ENCODE measurements around the gene CASK. TPM values are rescaled to one million over a fixed set of nuclear protein-coding genes. Genes with fewer than 3 reads are reported as not detected.
A peak's percentile ranks its signal among the peaks of the same experiment; 100 is the strongest.

CASK gene
- total RNA-seq, 2 donors from 2014 or later, result 22.3 to 27.4 TPM

DNA sequence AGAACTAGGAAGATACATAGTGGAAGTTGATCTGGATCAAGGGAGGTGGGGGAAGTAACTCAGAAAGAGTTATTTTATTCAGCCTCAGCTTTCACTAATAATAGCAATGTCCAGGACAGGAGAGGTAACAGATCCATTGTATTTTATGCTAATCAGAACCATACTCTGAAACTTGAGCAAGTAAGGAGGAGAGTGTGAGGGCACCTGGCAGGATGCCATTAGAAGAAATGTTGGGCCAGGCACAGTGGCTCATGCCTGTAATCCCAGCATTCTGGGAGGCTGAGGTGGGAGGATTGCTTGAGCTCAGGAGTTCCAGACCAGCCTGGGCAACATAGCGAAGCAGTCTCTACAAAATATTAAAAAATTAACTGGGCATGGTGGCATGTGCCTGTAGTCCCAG is 218.3 kb downstream of the CASK start:
- Histone ChIP-seq H3K36me3 (replicated peaks in 1 of 2; ENCODE audit: insufficient read depth in 1 of 2, low read depth in 2 of 2) (no peaks in the 10 kb centered on the region), H3K4me3 (no peak overlapping the region), H3K4me1 (no peaks in the 10 kb centered on the region), H3K27me3 (no peaks in the 10 kb centered on the region), H3K9me3 (no peaks in the 10 kb centered on the region), H3K27ac (peak overlapping the region in 1 of 4 donors; percentile 44)
- WGBS, 2 donors, result 100% methylated on average over 1 of the region's 1 CpG
- no peak for TF ChIP-seq CTCF (IDR thresholded peaks at IDR 0.05)
- no peak for TF ChIP-seq POLR2A (IDR thresholded peaks at IDR 0.05)
- no peak for ATAC-seq
- intact Hi-C loops (cut with DNase I), result no loop called here
- DNase-seq, result no peak

GRCh38 chrX:41703574-41704029 is 219.8 kb downstream of the CASK start:
- no peak for TF ChIP-seq POLR2A (IDR thresholded peaks at IDR 0.05)
- no peak for TF ChIP-seq CTCF (IDR thresholded peaks at IDR 0.05)
- no peaks in the 10 kb centered on the region for H3K9me3 ChIP-seq
- H3K27me3 ChIP-seq, result no peaks in the 10 kb centered on the region
- H3K4me3 ChIP-seq, result no peak overlapping the region
- H3K36me3 ChIP-seq (replicated peaks in 1 of 2; ENCODE audit: insufficient read depth in 1 of 2, low read depth in 2 of 2), result no peaks in the 10 kb centered on the region
- intact Hi-C loops (cut with DNase I), result no loop called here
- ATAC-seq (no peak), DNase-seq (no peak)
- no peak overlapping the region for H3K27ac ChIP-seq
- no peaks in the 10 kb centered on the region for H3K4me1 ChIP-seq

DNA sequence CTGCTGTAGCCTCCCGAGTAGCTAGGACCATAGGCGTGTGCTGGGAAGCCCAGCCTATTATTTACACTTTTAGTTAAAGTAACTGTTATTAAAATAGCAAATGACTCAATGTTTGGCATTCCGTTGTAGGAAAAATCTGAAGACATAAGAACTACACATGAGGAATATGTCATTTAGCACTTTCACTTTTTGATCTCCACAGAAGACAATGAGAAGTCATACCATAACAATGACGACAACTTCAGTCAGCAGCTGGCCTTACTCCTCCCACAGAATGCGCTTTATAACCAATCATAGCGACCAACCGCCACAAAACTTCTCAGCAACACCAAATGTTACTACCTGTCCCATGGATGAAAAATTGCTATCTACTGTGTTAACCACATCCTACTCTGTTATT is 227.9 kb downstream of the CASK start:
- Histone ChIP-seq H3K9me3 (no peaks in the 10 kb centered on the region), H3K36me3 (replicated peaks in 1 of 2; ENCODE audit: insufficient read depth in 1 of 2, low read depth in 2 of 2) (no peaks in the 10 kb centered on the region), H3K4me1 (no peaks in the 10 kb centered on the region), H3K4me3 (no peak overlapping the region), H3K27ac (no peak overlapping the region), H3K27me3 (no peaks in the 10 kb centered on the region)
- DNase-seq (no peak), ATAC-seq (no peak)
- 83 to 93% methylated on average over 4 to 7 of the region's 7 CpGs for WGBS, 2 donors
- TF ChIP-seq POLR2A (IDR thresholded peaks at IDR 0.05) (no peak), CTCF (IDR thresholded peaks at IDR 0.05) (no peak)
- intact Hi-C loops (cut with DNase I), result no loop called here

- no peaks in the 10 kb centered on the region for H3K27me3 ChIP-seq
- no peaks in the 10 kb centered on the region for H3K4me1 ChIP-seq
- no peak for ATAC-seq
- WGBS, 2 donors, result 88 to 92% methylated on average over 3 of the region's 3 CpGs
- H3K4me3 ChIP-seq, result no peak overlapping the region
- no peak overlapping the region for H3K27ac ChIP-seq
- DNase-seq, result no peak
- H3K9me3 ChIP-seq, result no peaks in the 10 kb centered on the region
- intact Hi-C loops (cut with DNase I), result no loop called here
- no peaks in the 10 kb centered on the region for H3K36me3 ChIP-seq (replicated peaks in 1 of 2; ENCODE audit: insufficient read depth in 1 of 2, low read depth in 2 of 2)
- TF ChIP-seq CTCF (IDR thresholded peaks at IDR 0.05), result no peak
- no peak for TF ChIP-seq POLR2A (IDR thresholded peaks at IDR 0.05)
Observed at GRCh38 chrX:41693024-41693423, 230.3 kb downstream of the CASK start.

- Histone ChIP-seq H3K36me3 (replicated peaks in 1 of 2; ENCODE audit: insufficient read depth in 1 of 2, low read depth in 2 of 2) (no peaks in the 10 kb centered on the region), H3K27me3 (no peaks in the 10 kb centered on the region), H3K4me1 (no peaks in the 10 kb centered on the region), H3K9me3 (no peaks in the 10 kb centered on the region), H3K27ac (no peak overlapping the region), H3K4me3 (no peak overlapping the region)
- WGBS, 2 donors, result 71 to 100% methylated on average over 1 of the region's 1 CpG
- ATAC-seq (no peak), DNase-seq (no peak)
- intact Hi-C loops (cut with DNase I), result no loop called here
- TF ChIP-seq POLR2A (IDR thresholded peaks at IDR 0.05) (no peak), CTCF (IDR thresholded peaks at IDR 0.05) (no peak)
Observed at GRCh38 chrX:41692162-41692749, 231.1 kb downstream of the CASK start.
